K562 (cell line): ENCODE measurements around the gene SLC22A16. TPM values are rescaled to one million over a fixed set of nuclear protein-coding genes. Genes with fewer than 3 reads are reported as not detected.
A peak's percentile ranks its signal among the peaks of the same experiment; 100 is the strongest.

Source experiments
- ATAC-seq: fragments of 200-7000 bp; cut with Tn5 transposase; 3 replicates; pipeline ENCODE4 v1.9.1; 2020; ENCODE audit warnings: moderate library complexity
- BruUV-seq: library from RNA; stranded (reverse); fragments of 400-500 nt; replicated peaks from 2 replicates; lab custom pipeline; 2021; lab: Mats Ljungman, UMichigan
- CTCF ChIA-PET: fragments of 300-600 bp; formaldehyde crosslinking; extraction: SDS; loops from one replicate; lab custom pipeline; 2021; ENCODE audit warnings: low intra/inter-chr PET ratio; lab: Yijun Ruan, JAX
- POLR2A ChIA-PET: fragments of 300-600, 350-650 bp; sonication (Branson Sonifier 250); formaldehyde crosslinking; extraction: SDS; loops from one replicate; lab custom pipeline; 2021; ENCODE audit warnings: antibody characterized with exemption, inconsistent platforms; lab: Yijun Ruan, JAX
- DNase-seq, 4 experiments: peaks; one replicate each; pipeline versions ENCODE4 v3.0.0 to v3.0.0-alpha.2; 2011 to 2018; ENCODE audit warnings: low spot score in 3 of 4, mixed read lengths in 3 of 4; ENCODE audit errors: extremely low read depth in 1 of 4
- FAIRE-seq: peaks from 2 replicates; lab custom pipeline; 2011; peaks lifted over from hg19 to GRCh38; lab: Jason Lieb, UNC
- H2AFZ ChIP-seq: 2 replicates; pipeline ENCODE4 v1.6.0; 2011; ENCODE audit warnings: low read depth, low read length, control low read depth, inconsistent platforms
- H3K27ac ChIP-seq: fragments of 200-600 bp; 3 replicates; pipeline ENCODE4 v1.8.0; 2011; ENCODE audit warnings: low read depth, mild to moderate bottlenecking, control low read depth, inconsistent platforms, low read length, moderate library complexity, mixed read lengths; ENCODE audit errors: extremely low read depth
- H3K27me3 ChIP-seq, 2 experiments: fragments of 300-600 bp in 1 of 2; 2 replicates in 1 of 2; 3 replicates in 1 of 2; pipeline versions ENCODE4 v1.6.0 to v1.8.0; 2011; ENCODE audit warnings: inconsistent platforms in 2 of 2, low read length in 2 of 2, mild to moderate bottlenecking in 1 of 2, mixed read lengths in 1 of 2, moderate library complexity in 1 of 2; ENCODE audit not compliant: control insufficient read depth in 2 of 2, insufficient read depth in 2 of 2
- H3K36me3 ChIP-seq: fragments of 300-600 bp; 3 replicates; pipeline ENCODE4 v1.8.0; 2011; ENCODE audit warnings: mild to moderate bottlenecking, low read length, inconsistent platforms; ENCODE audit not compliant: control insufficient read depth, insufficient read depth
- H3K4me1 ChIP-seq, 2 experiments: fragments of 200-600 bp in 1 of 2; replicated peaks in 1 of 2; 2 replicates in 1 of 2; 3 replicates in 1 of 2; pipeline versions ENCODE4 v1.5.1 to v1.8.0; 2011; ENCODE audit warnings: inconsistent platforms in 2 of 2, low read length in 2 of 2, mild to moderate bottlenecking in 1 of 2, mixed read lengths in 1 of 2, moderate library complexity in 1 of 2; ENCODE audit not compliant: control insufficient read depth in 2 of 2, insufficient read depth in 2 of 2
- H3K4me2 ChIP-seq: 2 replicates; pipeline ENCODE4 v1.6.1; 2011; ENCODE audit warnings: low read length, control low read depth, inconsistent platforms, mixed read lengths; ENCODE audit not compliant: insufficient read depth
- H3K4me3 ChIP-seq: fragments of 200-600 bp; sonication (generic), shearing (Covaris generic); 2 replicates; pipeline ENCODE4 v1.5.1; 2016; ENCODE audit warnings: control low read depth, inconsistent platforms
- H3K79me2 ChIP-seq: fragments of 200-600 bp; 3 replicates; pipeline ENCODE4 v1.8.0; 2011; ENCODE audit warnings: low read length, inconsistent platforms; ENCODE audit not compliant: control insufficient read depth, insufficient read depth
- H3K9ac ChIP-seq, 2 experiments: 2 replicates each; pipeline versions ENCODE4 v1.6.0 to v1.6.1; 2011; ENCODE audit warnings: low read depth in 2 of 2, low read length in 2 of 2, control low read depth in 1 of 2, inconsistent platforms in 1 of 2, mild to moderate bottlenecking in 1 of 2, mixed read lengths in 1 of 2; ENCODE audit not compliant: insufficient read depth in 1 of 2
- H3K9me1 ChIP-seq: one replicate; pipeline ENCODE4 v1.6.0; 2011; ENCODE audit warnings: inconsistent platforms, mild to moderate bottlenecking, low read length, moderate library complexity; ENCODE audit not compliant: control insufficient read depth, insufficient read depth
- H3K9me3 ChIP-seq: replicated peaks from 2 replicates; pipeline ENCODE4 v1.5.1; 2011; ENCODE audit warnings: low read depth, low read length, inconsistent platforms; ENCODE audit not compliant: control insufficient read depth, insufficient read depth
- H4K20me1 ChIP-seq: replicated peaks from 2 replicates; pipeline ENCODE4 v1.6.1; 2011; ENCODE audit warnings: low read length, inconsistent platforms, mixed read lengths; ENCODE audit not compliant: control insufficient read depth, insufficient read depth
- ADNP ChIP-seq: fragments of 200-800 bp; sonication (Bioruptor generic); IDR thresholded peaks from 2 replicates; pipeline ENCODE4 v1.6.1; 2016; ENCODE audit warnings: missing genetic modification characterization, missing compliant biosample characterization
- ATF6 ChIP-seq: sonication (generic); formaldehyde crosslinking; IDR thresholded peaks from 2 replicates; pipeline ENCODE4 v1.4.0; 2020; ENCODE audit warnings: mild to moderate bottlenecking, missing genetic modification reagents
- CGGBP1 ChIP-seq: fragments of 250-450 bp; sonication (Bioruptor Pico); IDR thresholded peaks from 2 replicates; pipeline ENCODE4 v1.9.0; 2021; ENCODE audit warnings: mild to moderate bottlenecking
- CREB3L1 ChIP-seq: fragments of 450-650 bp; IDR thresholded peaks from 2 replicates; pipeline ENCODE4 v1.6.1; 2014; ENCODE audit warnings: low read depth, mild to moderate bottlenecking, moderate library complexity, borderline replicate concordance
- KLF6 ChIP-seq: fragments of 250-450 bp; sonication (Bioruptor Pico); IDR thresholded peaks from 2 replicates; pipeline ENCODE4 v1.4.0; 2020; ENCODE audit warnings: mild to moderate bottlenecking, moderate library complexity, borderline replicate concordance
- L3MBTL2 ChIP-seq: fragments of 450-650 bp; IDR thresholded peaks from 2 replicates; pipeline ENCODE4 v1.6.1; 2016; ENCODE audit warnings: mild to moderate bottlenecking, moderate library complexity
- MAFG ChIP-seq: fragments of 450-650 bp; conservative IDR thresholded peaks from 2 replicates; pipeline ENCODE4 v1.6.1; 2016; ENCODE audit warnings: missing genetic modification characterization, missing compliant biosample characterization
- PTBP1 ChIP-seq: fragments of 200-400 bp; formaldehyde crosslinking; IDR thresholded peaks from 2 replicates; pipeline ENCODE4 v1.6.1; 2017; ENCODE audit warnings: low read depth, low read length
- TSC22D4 ChIP-seq: fragments of 450-650 bp; IDR thresholded peaks from 2 replicates; pipeline ENCODE4 v1.6.1; 2016; ENCODE audit warnings: missing genetic modification characterization, missing biosample characterization, control low read depth
- ZNF589 ChIP-seq: fragments of 200-800 bp; sonication (Bioruptor generic); IDR thresholded peaks from 2 replicates; pipeline ENCODE4 v1.6.1; 2016; ENCODE audit warnings: low read depth, missing genetic modification characterization, missing compliant biosample characterization
- ZNF717 ChIP-seq: fragments of 250-450 bp; sonication (Bioruptor Pico); IDR thresholded peaks from 2 replicates; pipeline ENCODE4 v1.5.0; 2021
- ZNF79 ChIP-seq: fragments of 250-450 bp; sonication (Bioruptor Pico); IDR thresholded peaks from 2 replicates; pipeline ENCODE4 v1.4.0; 2020; ENCODE audit warnings: low read depth, mild to moderate bottlenecking, moderate library complexity
- ZSCAN32 ChIP-seq: fragments of 450-650 bp; formaldehyde crosslinking; IDR thresholded peaks from 2 replicates; pipeline ENCODE4 v1.4.0; 2020; ENCODE audit warnings: mild to moderate bottlenecking, moderate library complexity
- WGBS: fragments of 100-300 bp; shearing (Covaris generic); methylation state at CpG from one replicate; pipeline ENCODE4 v1.1.6; 2016; ENCODE audit warnings: low coverage, mixed read lengths; ENCODE audit not compliant: insufficient coverage; ENCODE audit errors: missing lambda C conversion rate; 5-methylcytosine and 5-hydroxymethylcytosine counted together
- in situ Hi-C: fragments of 300-500 bp; cut with MboI; formaldehyde crosslinking; loops from 4 replicates; pipeline ENCODE4 v1.15.0; 2018; ENCODE audit warnings: inconsistent platforms, mixed read lengths
- intact Hi-C: fragments of 100-400 bp; cut with micrococcal nuclease; formaldehyde crosslinking; loops from 2 replicates; pipeline ENCODE4 v1.14.2; 2022
- polyA plus RNA-seq, 8 experiments: library from polyadenylated mRNA; depleted of rRNA in 4 of 8; stranded (reverse) in 5 of 8; unstranded in 3 of 8; fragments of >200 nt; fragmentation: Nextera tagmentation in 2 of 8; fragmentation: Illumina TruSeq in 1 of 8; extraction: Ambion mirVana in 2 of 8; extraction: Trizol in 1 of 8; gene quantifications; 2 replicates each; pipeline versions ENCODE4 v1.2.1 to v1.2.3, GENCODE V29; 2011 to 2014; ENCODE audit warnings: inconsistent platforms in 1 of 8, missing spikeins in 1 of 8
- total RNA-seq, 7 experiments: library from RNA; depleted of rRNA in 6 of 7; stranded (reverse); fragments of >200 nt in 6 of 7; fragmentation: Illumina TruSeq in 2 of 7; extraction: Trizol in 2 of 7; gene quantifications; 2 replicates each; pipeline versions ENCODE4 v1.2.1 to v1.2.3, GENCODE V29; 2011 to 2021; ENCODE audit warnings: low replicate concordance in 1 of 7
- TF ChIP-seq, protein P1 (sequence below): fragments of 250-450 bp; sonication (Bioruptor Pico); IDR thresholded peaks from 2 replicates; pipeline ENCODE4 v1.5.0; 2020; ENCODE audit warnings: mild to moderate bottlenecking, borderline replicate concordance

The SLC22A16 gene
- total and polyA plus RNA-seq, 9 of the 15 experiments (the other 6 are each of a cell fraction or from before 2014, with no cell fraction given), result not detected

- H3K27ac ChIP-seq, result no peak overlapping the region
- ChIA-PET CTCF (no interaction called here), POLR2A (no interaction called here)
- H3K9ac ChIP-seq, result no peak overlapping the region
- H2AFZ ChIP-seq, result peak overlapping the region; percentile 19; the same call in 1 of the 2 replicates
- peaks cover 9 to 11% of the 10 kb centered on the region in 2 experiments; a peak in 3 of 5 replicates for H3K4me1 ChIP-seq
- 46% methylated on average over 5 of the region's 18 CpGs for WGBS
- H3K9me1 ChIP-seq, result no peaks in the 10 kb centered on the region
- no peak overlapping the region for H3K4me2 ChIP-seq
- no peaks in the 10 kb centered on the region for H3K79me2 ChIP-seq
- no peak for DNase-seq
- intact Hi-C loops, result no loop called here
- FAIRE-seq, result no peak
- TF ChIP-seq ZSCAN32 (CRISPR knock-in tag) (no peak), TSC22D4 (no peak), ADNP (tag) (no peak), CREB3L1 (no peak), KLF6 (CRISPR knock-in tag) (no peak), ZNF589 (no peak), ZNF717 (CRISPR knock-in tag) (no peak), L3MBTL2 (no peak), PTBP1 (no peak), ZNF79 (CRISPR knock-in tag) (no peak), ATF6 (no peak), CGGBP1 (CRISPR knock-in tag) (no peak), MAFG (tag) (no peak)
- TF ChIP-seq, protein P1, sequence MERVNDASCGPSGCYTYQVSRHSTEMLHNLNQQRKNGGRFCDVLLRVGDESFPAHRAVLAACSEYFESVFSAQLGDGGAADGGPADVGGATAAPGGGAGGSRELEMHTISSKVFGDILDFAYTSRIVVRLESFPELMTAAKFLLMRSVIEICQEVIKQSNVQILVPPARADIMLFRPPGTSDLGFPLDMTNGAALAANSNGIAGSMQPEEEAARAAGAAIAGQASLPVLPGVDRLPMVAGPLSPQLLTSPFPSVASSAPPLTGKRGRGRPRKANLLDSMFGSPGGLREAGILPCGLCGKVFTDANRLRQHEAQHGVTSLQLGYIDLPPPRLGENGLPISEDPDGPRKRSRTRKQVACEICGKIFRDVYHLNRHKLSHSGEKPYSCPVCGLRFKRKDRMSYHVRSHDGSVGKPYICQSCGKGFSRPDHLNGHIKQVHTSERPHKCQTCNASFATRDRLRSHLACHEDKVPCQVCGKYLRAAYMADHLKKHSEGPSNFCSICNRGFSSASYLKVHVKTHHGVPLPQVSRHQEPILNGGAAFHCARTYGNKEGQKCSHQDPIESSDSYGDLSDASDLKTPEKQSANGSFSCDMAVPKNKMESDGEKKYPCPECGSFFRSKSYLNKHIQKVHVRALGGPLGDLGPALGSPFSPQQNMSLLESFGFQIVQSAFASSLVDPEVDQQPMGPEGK (CRISPR knock-in tag), result no peak
- in situ Hi-C loops, result no loop called here
- ATAC-seq, result no peak
- H3K27me3 ChIP-seq, result peaks cover 0 to 9% of the 10 kb centered on the region in 2 experiments; a peak in 3 of 5 replicates
- no peaks in the 10 kb centered on the region for H3K36me3 ChIP-seq
- no peaks in the 10 kb centered on the region for H3K9me3 ChIP-seq
- H3K4me3 ChIP-seq, result no peak overlapping the region
- H4K20me1 ChIP-seq, result no peaks in the 10 kb centered on the region
- no TSS peak for BruUV-seq
Observed at GRCh38 chr6:110400208-110400607, 76.2 kb downstream of the SLC22A16 start.
